Measurements from ENCODE around the gene KICS2.

DNA sequence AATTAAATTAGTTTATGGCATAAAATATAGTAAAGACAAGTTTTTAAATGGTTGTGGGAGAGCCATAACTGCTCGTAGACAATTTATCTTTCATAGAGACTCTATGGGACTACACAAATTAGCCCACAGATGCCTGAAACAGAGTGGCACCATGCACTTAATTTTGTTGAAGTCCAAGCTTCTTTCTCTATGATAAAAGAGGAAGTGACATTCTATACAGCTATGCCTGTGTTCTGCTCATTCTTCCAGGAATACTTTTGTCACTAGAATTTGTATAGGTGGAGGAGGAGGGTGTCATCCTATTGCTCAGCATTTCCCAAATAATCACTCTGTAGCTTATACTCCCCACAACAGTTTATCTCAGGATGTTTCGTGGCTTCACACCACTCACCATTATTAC lies 43.7 kb upstream of the KICS2 start:
- TF ChIP-seq, protein P1, sequence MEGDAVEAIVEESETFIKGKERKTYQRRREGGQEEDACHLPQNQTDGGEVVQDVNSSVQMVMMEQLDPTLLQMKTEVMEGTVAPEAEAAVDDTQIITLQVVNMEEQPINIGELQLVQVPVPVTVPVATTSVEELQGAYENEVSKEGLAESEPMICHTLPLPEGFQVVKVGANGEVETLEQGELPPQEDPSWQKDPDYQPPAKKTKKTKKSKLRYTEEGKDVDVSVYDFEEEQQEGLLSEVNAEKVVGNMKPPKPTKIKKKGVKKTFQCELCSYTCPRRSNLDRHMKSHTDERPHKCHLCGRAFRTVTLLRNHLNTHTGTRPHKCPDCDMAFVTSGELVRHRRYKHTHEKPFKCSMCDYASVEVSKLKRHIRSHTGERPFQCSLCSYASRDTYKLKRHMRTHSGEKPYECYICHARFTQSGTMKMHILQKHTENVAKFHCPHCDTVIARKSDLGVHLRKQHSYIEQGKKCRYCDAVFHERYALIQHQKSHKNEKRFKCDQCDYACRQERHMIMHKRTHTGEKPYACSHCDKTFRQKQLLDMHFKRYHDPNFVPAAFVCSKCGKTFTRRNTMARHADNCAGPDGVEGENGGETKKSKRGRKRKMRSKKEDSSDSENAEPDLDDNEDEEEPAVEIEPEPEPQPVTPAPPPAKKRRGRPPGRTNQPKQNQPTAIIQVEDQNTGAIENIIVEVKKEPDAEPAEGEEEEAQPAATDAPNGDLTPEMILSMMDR (IDR thresholded peaks at IDR 0.05), result no peak
- TF ChIP-seq POLR2A (IDR thresholded peaks at IDR 0.05), result no peak
